Activated T-helper 1 cell treated with anti-CD3 and anti-CD28 coated beads, Interleukin-2, amount 50 U/mL, for 16 hours (primary cell): Measurements from ENCODE around the gene ALPL.
"Not testable (repeated sequence)": the region's sequence is repeated elsewhere in the genome, so short reads cannot be mapped to it uniquely, and the experiment has no call there.

Source experiments
- DNase-seq, 2 donors: peaks; one replicate each; pipeline ENCODE4 v3.0.0-alpha.2; 2020; ENCODE audit warnings: low read depth in 1 of 2, low spot score in 1 of 2

The ALPL gene

DNA sequence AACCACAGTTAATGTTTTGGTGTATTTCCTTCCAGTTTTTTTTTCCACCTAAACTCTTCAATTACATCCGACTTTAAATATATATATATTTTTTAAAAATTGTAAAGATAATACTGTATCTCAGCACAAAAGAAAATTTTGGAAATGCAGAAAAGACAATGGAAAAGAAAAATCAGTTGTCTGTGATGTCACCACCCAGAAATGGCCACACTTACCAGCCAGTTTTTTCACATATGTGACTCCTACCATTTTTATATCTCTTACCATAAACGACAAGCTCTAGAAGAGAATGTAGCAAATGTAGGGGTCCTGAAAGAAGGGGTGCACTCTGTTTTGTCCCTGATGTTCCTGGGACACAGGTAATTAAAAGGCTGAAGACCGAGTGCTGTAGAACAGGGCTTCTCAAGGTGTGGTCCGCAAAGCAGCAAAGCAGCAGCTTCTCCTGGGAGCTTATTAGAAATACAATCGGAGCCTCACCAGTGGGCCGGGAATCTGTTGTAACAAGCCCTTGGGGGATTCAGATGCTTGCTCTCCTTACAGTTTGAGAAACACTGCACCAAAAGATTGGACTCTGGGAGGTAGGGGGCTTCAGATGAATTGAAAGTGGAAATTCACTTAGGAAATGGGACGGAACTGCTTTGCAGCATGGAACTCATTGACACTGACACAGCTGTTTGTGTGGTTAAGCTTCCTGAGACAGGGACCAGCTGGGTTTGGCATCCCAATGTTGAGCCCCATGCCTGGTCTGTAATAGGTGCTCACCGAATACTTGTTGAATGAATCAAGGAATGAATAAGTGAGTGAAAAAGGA lies 44.1 kb downstream of the ALPL start:
- DNase-seq: no peak

GRCh38 chr1:21559788-21560567 lies 50.8 kb downstream of the ALPL start:
- DNase-seq: no peak

GRCh38 chr1:21560916-21561638 lies 51.9 kb downstream of the ALPL start:
- no peak for DNase-seq

DNA sequence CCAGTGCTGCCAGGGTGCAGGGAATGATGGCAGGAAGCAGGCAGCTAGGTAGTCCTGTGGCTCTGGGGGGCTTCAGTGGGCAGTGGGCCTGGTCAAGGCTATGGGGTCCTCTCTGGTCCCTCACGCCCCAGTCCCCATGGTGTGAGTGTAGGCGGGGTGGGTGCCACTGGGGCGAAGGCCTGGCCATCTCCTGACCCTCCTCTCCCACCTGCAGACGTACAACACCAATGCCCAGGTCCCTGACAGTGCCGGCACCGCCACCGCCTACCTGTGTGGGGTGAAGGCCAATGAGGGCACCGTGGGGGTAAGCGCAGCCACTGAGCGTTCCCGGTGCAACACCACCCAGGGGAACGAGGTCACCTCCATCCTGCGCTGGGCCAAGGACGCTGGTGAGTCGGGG lies 53.7 kb downstream of the ALPL start:
- DNase-seq: no peak

DNA sequence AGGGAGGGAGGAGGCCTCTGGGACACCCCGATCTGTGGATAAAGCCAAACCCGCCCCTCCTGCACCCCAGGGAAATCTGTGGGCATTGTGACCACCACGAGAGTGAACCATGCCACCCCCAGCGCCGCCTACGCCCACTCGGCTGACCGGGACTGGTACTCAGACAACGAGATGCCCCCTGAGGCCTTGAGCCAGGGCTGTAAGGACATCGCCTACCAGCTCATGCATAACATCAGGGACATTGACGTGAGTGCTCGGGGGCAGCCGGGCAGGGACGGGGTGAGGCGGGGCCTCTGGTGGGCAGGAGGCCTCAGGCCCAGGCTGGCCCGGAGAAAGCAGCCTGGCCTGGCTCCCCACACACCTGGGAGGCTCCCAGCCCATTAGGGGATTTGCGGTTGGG lies 54.7 kb downstream of the ALPL start:
- DNase-seq: no peak

DNA sequence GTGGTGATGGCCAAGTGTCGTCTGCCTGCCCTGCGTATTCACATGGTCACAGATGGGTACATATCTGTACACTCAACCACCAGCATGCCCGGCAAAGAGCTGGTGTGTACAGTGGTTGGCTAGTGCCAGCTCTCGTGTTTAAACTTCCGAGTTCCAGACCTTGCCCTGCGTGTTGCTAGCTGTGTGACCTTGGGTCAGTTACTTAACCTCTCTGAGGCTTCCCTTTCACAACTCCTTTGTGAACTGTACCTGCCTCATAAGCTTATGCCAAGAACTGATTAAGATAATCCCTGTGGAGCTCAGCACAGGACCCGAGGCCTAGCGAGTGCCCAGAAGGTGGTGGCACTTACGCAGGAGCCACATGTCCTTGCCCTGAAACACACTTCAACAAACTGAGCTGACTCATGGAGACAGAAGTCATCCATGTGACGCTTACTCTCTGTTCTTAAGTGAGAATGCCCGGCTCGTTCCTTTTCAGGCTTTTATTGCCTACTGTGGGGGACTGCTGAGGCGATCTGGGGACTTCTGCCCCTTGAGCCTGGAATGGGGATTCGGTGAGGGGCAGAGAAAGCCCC lies 55.4 kb downstream of the ALPL start:
- no peak for DNase-seq

GRCh38 chr1:21565285-21565684 lies 56.1 kb downstream of the ALPL start:
- no peak for DNase-seq

GRCh38 chr1:21566361-21566760 lies 57.1 kb downstream of the ALPL start:
- not testable (repeated sequence) for DNase-seq

- no peak for DNase-seq
These were observed 58.2 kb downstream of the ALPL start for GRCh38 chr1:21567241-21568005.

DNA sequence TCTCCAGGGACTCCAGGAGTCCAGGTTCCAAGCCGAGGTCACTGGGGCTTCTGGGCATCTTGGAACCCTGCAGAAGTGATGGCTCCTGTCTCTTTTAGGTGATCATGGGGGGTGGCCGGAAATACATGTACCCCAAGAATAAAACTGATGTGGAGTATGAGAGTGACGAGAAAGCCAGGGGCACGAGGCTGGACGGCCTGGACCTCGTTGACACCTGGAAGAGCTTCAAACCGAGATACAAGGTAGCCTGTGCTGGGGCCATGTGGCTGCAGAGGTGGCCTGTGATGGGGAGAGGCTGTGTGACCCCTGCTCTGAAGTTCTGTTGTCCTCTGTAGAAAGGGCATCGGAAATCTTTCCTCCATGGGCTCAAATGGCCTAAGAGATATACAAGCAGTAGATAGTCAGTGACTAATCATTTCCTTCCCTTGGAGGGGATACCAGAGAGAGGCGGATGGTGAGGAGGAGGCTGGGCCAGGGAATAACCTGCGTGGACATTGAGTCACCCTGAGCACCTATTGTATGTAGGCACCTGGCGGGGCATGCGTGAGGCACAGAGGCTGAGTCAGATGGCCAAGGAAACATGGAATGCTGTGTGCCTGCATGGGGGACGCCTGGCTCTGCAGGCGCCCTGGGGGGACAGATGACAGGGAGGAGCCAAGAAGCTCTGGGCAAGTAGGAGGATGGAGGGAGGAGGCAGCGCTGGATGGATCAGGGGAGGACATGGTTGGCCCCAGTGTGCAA lies 59.0 kb downstream of the ALPL start:
- no peak for DNase-seq

- DNase-seq: no peak
These were observed 59.7 kb downstream of the ALPL start for GRCh38 chr1:21568809-21569385.

- no peak for DNase-seq
These were observed 60.8 kb downstream of the ALPL start for GRCh38 chr1:21569820-21570527.

- DNase-seq: no peak
These were observed 61.3 kb downstream of the ALPL start for GRCh38 chr1:21570528-21570875.

DNA sequence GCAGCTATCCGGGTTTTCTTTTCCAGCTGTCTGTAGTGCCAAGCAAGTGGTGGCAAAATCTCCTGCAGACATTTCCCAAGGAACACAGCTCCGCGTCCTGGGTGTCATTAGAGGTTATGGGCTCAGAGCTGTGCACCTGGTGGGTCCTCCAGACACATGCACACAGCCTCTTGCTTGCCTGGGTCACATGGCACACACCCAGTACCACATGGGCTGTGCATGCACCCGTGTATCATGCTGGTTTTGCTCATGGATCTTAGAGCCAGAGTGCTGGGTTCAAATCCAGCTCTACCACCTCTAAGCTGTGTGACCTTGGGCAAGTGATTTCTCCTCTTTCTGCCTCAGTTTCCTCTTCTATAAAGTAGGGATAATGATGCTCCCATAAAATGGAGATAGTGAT lies 61.7 kb downstream of the ALPL start:
- DNase-seq: no peak

GRCh38 chr1:21572221-21572620 lies 63.0 kb downstream of the ALPL start:
- DNase-seq: no peak

GRCh38 chr1:21572735-21573277 lies 63.6 kb downstream of the ALPL start:
- no peak for DNase-seq

DNA sequence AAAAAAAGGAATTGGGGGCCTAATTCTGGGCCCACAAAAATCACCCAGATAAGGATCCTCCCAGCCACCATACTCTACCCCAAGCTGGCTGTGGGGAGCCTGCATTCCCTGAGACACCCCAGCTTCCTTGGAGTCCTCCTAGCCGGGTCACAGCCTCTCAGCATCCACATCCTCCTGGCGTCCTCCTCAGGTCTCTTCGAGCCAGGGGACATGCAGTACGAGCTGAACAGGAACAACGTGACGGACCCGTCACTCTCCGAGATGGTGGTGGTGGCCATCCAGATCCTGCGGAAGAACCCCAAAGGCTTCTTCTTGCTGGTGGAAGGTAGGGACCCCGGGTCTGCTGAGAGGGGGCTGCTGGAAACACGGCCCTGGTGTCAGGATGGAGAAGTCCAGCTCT lies 64.3 kb downstream of the ALPL start:
- no peak for DNase-seq

GRCh38 chr1:21573971-21574465 lies 64.8 kb downstream of the ALPL start:
- no peak for DNase-seq
